ENCODE results near the gene AGRN.

DNA sequence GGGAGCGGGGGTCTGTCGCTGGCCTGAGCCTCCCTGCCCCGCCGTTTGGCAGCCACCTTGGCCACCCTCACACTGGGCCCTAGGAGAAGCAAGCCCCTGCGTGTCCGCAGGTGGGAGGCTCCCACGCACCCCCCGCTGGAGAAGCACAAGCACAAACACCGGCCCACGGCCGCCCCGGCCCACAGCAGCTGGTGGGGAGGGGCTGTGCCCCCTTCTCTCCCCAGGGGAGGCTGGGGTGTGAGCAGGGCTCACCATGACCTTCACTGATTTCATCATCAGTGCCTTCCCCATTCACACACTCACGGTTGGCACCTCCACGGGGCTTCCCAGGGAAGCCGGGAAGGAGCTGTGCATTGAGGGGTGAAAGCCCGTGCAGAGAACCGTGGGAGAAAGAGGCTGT, 7.9 kb downstream of the AGRN start:
- TF ChIP-seq EZH2 (IDR thresholded peaks at IDR 0.05) (no peak), ELF1 (IDR thresholded peaks at IDR 0.05; ENCODE audit: borderline replicate concordance, low read depth) (no peak), EZH2phosphoT487 (IDR thresholded peaks at IDR 0.05; ENCODE audit: borderline replicate concordance) (no peak), JUND (IDR thresholded peaks at IDR 0.05) (no peak), POLR2A (IDR thresholded peaks at IDR 0.05; ENCODE audit: borderline replicate concordance, extremely low read depth, insufficient read depth, insufficient read length) (no peak), SIN3A (IDR thresholded peaks at IDR 0.05; ENCODE audit: low read depth) (no peak), CBX3 (IDR thresholded peaks at IDR 0.05; ENCODE audit: low read depth) (no peak), POLR2AphosphoS5 (IDR thresholded peaks at IDR 0.05; ENCODE audit: low read depth, low read length) (no peak), ZNF274 (IDR thresholded peaks at IDR 0.05; ENCODE audit: low read depth, low read length) (no peak), FOSL1 (IDR thresholded peaks at IDR 0.05; ENCODE audit: low read depth) (no peak), SP1 (IDR thresholded peaks at IDR 0.05; ENCODE audit: low read depth) (no peak)
- TF ChIP-seq, protein P1, sequence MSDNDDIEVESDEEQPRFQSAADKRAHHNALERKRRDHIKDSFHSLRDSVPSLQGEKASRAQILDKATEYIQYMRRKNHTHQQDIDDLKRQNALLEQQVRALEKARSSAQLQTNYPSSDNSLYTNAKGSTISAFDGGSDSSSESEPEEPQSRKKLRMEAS (IDR thresholded peaks at IDR 0.05), result no peak
- TF ChIP-seq, protein P2, sequence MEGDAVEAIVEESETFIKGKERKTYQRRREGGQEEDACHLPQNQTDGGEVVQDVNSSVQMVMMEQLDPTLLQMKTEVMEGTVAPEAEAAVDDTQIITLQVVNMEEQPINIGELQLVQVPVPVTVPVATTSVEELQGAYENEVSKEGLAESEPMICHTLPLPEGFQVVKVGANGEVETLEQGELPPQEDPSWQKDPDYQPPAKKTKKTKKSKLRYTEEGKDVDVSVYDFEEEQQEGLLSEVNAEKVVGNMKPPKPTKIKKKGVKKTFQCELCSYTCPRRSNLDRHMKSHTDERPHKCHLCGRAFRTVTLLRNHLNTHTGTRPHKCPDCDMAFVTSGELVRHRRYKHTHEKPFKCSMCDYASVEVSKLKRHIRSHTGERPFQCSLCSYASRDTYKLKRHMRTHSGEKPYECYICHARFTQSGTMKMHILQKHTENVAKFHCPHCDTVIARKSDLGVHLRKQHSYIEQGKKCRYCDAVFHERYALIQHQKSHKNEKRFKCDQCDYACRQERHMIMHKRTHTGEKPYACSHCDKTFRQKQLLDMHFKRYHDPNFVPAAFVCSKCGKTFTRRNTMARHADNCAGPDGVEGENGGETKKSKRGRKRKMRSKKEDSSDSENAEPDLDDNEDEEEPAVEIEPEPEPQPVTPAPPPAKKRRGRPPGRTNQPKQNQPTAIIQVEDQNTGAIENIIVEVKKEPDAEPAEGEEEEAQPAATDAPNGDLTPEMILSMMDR (IDR thresholded peaks at IDR 0.05 in 2 of 3, conservative IDR thresholded peaks at IDR 0.05 in 1 of 3; ENCODE audit: borderline replicate concordance in 1 of 3, insufficient read depth in 1 of 3, low read depth in 2 of 3, low read length in 2 of 3), result no peak
- TF ChIP-seq, protein P3, sequence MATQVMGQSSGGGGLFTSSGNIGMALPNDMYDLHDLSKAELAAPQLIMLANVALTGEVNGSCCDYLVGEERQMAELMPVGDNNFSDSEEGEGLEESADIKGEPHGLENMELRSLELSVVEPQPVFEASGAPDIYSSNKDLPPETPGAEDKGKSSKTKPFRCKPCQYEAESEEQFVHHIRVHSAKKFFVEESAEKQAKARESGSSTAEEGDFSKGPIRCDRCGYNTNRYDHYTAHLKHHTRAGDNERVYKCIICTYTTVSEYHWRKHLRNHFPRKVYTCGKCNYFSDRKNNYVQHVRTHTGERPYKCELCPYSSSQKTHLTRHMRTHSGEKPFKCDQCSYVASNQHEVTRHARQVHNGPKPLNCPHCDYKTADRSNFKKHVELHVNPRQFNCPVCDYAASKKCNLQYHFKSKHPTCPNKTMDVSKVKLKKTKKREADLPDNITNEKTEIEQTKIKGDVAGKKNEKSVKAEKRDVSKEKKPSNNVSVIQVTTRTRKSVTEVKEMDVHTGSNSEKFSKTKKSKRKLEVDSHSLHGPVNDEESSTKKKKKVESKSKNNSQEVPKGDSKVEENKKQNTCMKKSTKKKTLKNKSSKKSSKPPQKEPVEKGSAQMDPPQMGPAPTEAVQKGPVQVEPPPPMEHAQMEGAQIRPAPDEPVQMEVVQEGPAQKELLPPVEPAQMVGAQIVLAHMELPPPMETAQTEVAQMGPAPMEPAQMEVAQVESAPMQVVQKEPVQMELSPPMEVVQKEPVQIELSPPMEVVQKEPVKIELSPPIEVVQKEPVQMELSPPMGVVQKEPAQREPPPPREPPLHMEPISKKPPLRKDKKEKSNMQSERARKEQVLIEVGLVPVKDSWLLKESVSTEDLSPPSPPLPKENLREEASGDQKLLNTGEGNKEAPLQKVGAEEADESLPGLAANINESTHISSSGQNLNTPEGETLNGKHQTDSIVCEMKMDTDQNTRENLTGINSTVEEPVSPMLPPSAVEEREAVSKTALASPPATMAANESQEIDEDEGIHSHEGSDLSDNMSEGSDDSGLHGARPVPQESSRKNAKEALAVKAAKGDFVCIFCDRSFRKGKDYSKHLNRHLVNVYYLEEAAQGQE (IDR thresholded peaks at IDR 0.05; ENCODE audit: low read depth), result no peak

Data from HCT116 (cell line).